HepG2 (cell line): Measurements from ENCODE around the gene ISCU. TPM values are rescaled to one million over a fixed set of nuclear protein-coding genes. Genes with fewer than 3 reads are reported as not detected.

Source experiments
- ATAC-seq: fragments of 200-7000 bp; cut with Tn5 transposase; 3 replicates; pipeline ENCODE4 v1.9.1; 2020; ENCODE audit warnings: mild to moderate bottlenecking, moderate library complexity
- BruUV-seq: library from RNA; stranded (reverse); fragments of 400-500 nt; replicated peaks from 2 replicates; lab custom pipeline; 2021; lab: Mats Ljungman, UMichigan
- CTCF ChIA-PET: fragments of 300-600 bp; formaldehyde crosslinking; extraction: SDS; loops from one replicate; lab custom pipeline; 2021; ENCODE audit warnings: low total read pairs, inconsistent platforms, low intra/inter-chr PET ratio; lab: Yijun Ruan, JAX
- POLR2A ChIA-PET: fragments of 350-600 bp; sonication (Branson Sonifier 250); formaldehyde crosslinking; loops from one replicate; lab custom pipeline; 2020; ENCODE audit warnings: antibody characterized with exemption, inconsistent platforms; lab: Yijun Ruan, JAX
- DNase-seq: peaks from one replicate; pipeline ENCODE4 v3.0.0-alpha.2; 2015; ENCODE audit warnings: low spot score
- FAIRE-seq: peaks from 3 replicates; lab custom pipeline; 2011; peaks lifted over from hg19 to GRCh38; lab: Jason Lieb, UNC
- H2AFZ ChIP-seq: one replicate; pipeline ENCODE4 v1.6.1; 2011; ENCODE audit warnings: low read length, inconsistent platforms
- H3K27ac ChIP-seq: fragments of 300-600 bp; 3 replicates; pipeline ENCODE4 v1.8.0; 2011; ENCODE audit warnings: mixed run types, mild to moderate bottlenecking, mixed read lengths, low read length, inconsistent platforms; ENCODE audit not compliant: insufficient read depth; ENCODE audit errors: extremely low read length
- H3K27me3 ChIP-seq, 2 experiments: fragments of 200-600 bp in 1 of 2; 2 replicates in 1 of 2; 3 replicates in 1 of 2; pipeline versions ENCODE4 v1.6.0 to v1.8.0; 2011; ENCODE audit warnings: low read length in 2 of 2, mild to moderate bottlenecking in 2 of 2, moderate library complexity in 2 of 2, inconsistent platforms in 1 of 2; ENCODE audit not compliant: insufficient read depth in 2 of 2, control insufficient read depth in 1 of 2
- H3K36me3 ChIP-seq, 2 experiments: fragments of 200-600 bp in 1 of 2; replicated peaks in 1 of 2; 2 replicates in 1 of 2; 3 replicates in 1 of 2; pipeline versions ENCODE4 v1.5.1 to v1.8.0; 2011; ENCODE audit warnings: low read length in 2 of 2, inconsistent platforms in 1 of 2; ENCODE audit not compliant: insufficient read depth in 2 of 2, control insufficient read depth in 1 of 2
- H3K4me1 ChIP-seq: 2 replicates; pipeline ENCODE4 v1.5.1; 2012; ENCODE audit warnings: low read length, inconsistent platforms; ENCODE audit not compliant: insufficient read depth
- H3K4me2 ChIP-seq: 2 replicates; pipeline ENCODE4 v1.6.0; 2011; ENCODE audit warnings: low read depth, low read length, inconsistent platforms
- H3K4me3 ChIP-seq, 3 experiments: fragments of 200-600 bp in 1 of 3; sonication (generic), shearing (Covaris generic) in 1 of 3; replicated peaks in 1 of 3; 2 replicates each; pipeline ENCODE4 v1.5.1; 2011 to 2016; ENCODE audit warnings: low read length in 3 of 3, inconsistent platforms in 2 of 3, low read depth in 2 of 3, mild to moderate bottlenecking in 2 of 3, control low read depth in 1 of 3, mixed read lengths in 1 of 3; ENCODE audit not compliant: insufficient read depth in 1 of 3
- H3K79me2 ChIP-seq: one replicate; pipeline ENCODE4 v1.6.1; 2011; ENCODE audit warnings: low read length, inconsistent platforms; ENCODE audit not compliant: insufficient read depth
- H3K9ac ChIP-seq: 2 replicates; pipeline ENCODE4 v1.6.0; 2011; ENCODE audit warnings: mild to moderate bottlenecking, low read depth, low read length, inconsistent platforms; ENCODE audit not compliant: insufficient read depth
- H3K9me3 ChIP-seq: 2 replicates; pipeline ENCODE4 v1.5.1; 2012; ENCODE audit warnings: mild to moderate bottlenecking, low read length
- H4K20me1 ChIP-seq: 2 replicates; pipeline ENCODE4 v1.6.0; 2011; ENCODE audit warnings: inconsistent platforms, mild to moderate bottlenecking, low read length, moderate library complexity; ENCODE audit not compliant: insufficient read depth
- ATF2 ChIP-seq: sonication (generic); formaldehyde crosslinking; IDR thresholded peaks from 2 replicates; pipeline ENCODE4 v1.4.0; 2020; ENCODE audit warnings: missing genetic modification reagents
- BRF2 ChIP-seq: sonication (generic); formaldehyde crosslinking; IDR thresholded peaks from 2 replicates; pipeline ENCODE4 v1.8.1; 2022; ENCODE audit warnings: mild to moderate bottlenecking, missing genetic modification reagents
- CBX1 ChIP-seq: IDR thresholded peaks from one replicate; pipeline ENCODE4 v1.6.1; 2016; ENCODE audit warnings: antibody characterized with exemption, low read depth
- CREB3 ChIP-seq: sonication (generic); formaldehyde crosslinking; IDR thresholded peaks from 2 replicates; pipeline ENCODE4 v1.5.0; 2020; ENCODE audit warnings: missing genetic modification reagents
- KLF16 ChIP-seq, 2 experiments: sonication (generic) in 1 of 2; formaldehyde crosslinking in 1 of 2; IDR thresholded peaks; 2 replicates each; pipeline versions ENCODE4 v1.6.1 to v1.8.0; 2016 to 2023; ENCODE audit warnings: missing genetic modification reagents in 2 of 2, missing compliant biosample characterization in 1 of 2
- PRMT3 ChIP-seq: sonication (generic); formaldehyde crosslinking; IDR thresholded peaks from 2 replicates; pipeline ENCODE4 v1.8.1; 2022; ENCODE audit warnings: low read depth, mild to moderate bottlenecking, moderate library complexity, missing genetic modification reagents, borderline replicate concordance
- SIX4 ChIP-seq: sonication (generic); formaldehyde crosslinking; IDR thresholded peaks from 2 replicates; pipeline ENCODE4 v1.4.0; 2020; ENCODE audit warnings: missing genetic modification reagents
- SMC3 ChIP-seq: IDR thresholded peaks from 2 replicates; pipeline ENCODE4 v1.6.1; 2011; ENCODE audit warnings: low read length, improper control_type of control experiment
- SNAI1 ChIP-seq: sonication (generic); formaldehyde crosslinking; IDR thresholded peaks from 2 replicates; pipeline ENCODE4 v1.5.0; 2020; ENCODE audit warnings: mild to moderate bottlenecking, missing genetic modification reagents, borderline replicate concordance
- TGIF2 ChIP-seq: IDR thresholded peaks from 2 replicates; pipeline ENCODE4 v1.6.1; 2016; ENCODE audit warnings: control low read depth, missing compliant biosample characterization
- ZFP36 ChIP-seq: fragments of 150-350 bp; IDR thresholded peaks from 2 replicates; pipeline ENCODE4 v1.6.1; 2018; ENCODE audit warnings: borderline replicate concordance, low read length, low read depth; ENCODE audit not compliant: partially characterized antibody
- ZFP90 ChIP-seq: sonication (generic); formaldehyde crosslinking; IDR thresholded peaks from 2 replicates; pipeline ENCODE4 v1.8.0; 2022; ENCODE audit warnings: missing genetic modification reagents, mild to moderate bottlenecking, inconsistent platforms, borderline replicate concordance
- ZNF143 ChIP-seq: sonication (generic); formaldehyde crosslinking; IDR thresholded peaks from 2 replicates; pipeline ENCODE4 v1.4.0; 2020; ENCODE audit warnings: missing genetic modification reagents
- WGBS: methylation state at CpG from one replicate; pipeline ENCODE4 v1.1.6; 2017; ENCODE audit warnings: low lambda C conversion rate; 5-methylcytosine and 5-hydroxymethylcytosine counted together
- in situ Hi-C: cut with HindIII; loops from 2 replicates; pipeline ENCODE4 v1.10.0; 2017; ENCODE audit warnings: low pct_unique_long_range_greater_than_20kb; ENCODE audit not compliant: extremely low pct_ligation_motif_present
- intact Hi-C: fragments of 100-400 bp; cut with micrococcal nuclease; formaldehyde crosslinking; loops from one replicate; pipeline ENCODE4 v1.10.0; 2022; ENCODE audit not compliant: unreplicated experiment
- polyA plus RNA-seq, 8 experiments: library from polyadenylated mRNA; depleted of rRNA in 3 of 8; stranded (reverse) in 7 of 8; unstranded in 1 of 8; fragments of >200 nt; fragmentation: Illumina TruSeq in 4 of 8; extraction: Trizol in 4 of 8; gene quantifications; 2 replicates each; pipeline versions ENCODE4 v1.2.1 to v1.2.3, GENCODE V29; 2011 to 2016; ENCODE audit warnings: low read depth in 4 of 8, missing spikeins in 1 of 8, mixed read lengths in 1 of 8; ENCODE audit not compliant: insufficient read depth in 1 of 8
- total RNA-seq, 5 experiments: library from RNA; depleted of rRNA; stranded (reverse); fragments of >200 nt; fragmentation: Illumina TruSeq; extraction: Trizol; gene quantifications; 2 replicates each; pipeline ENCODE4 v1.2.3, GENCODE V29; 2016; ENCODE audit warnings: low read depth in 1 of 5

The ISCU gene
- total and polyA plus RNA-seq, 2 of the 13 experiments (the other 11 are each of a cell fraction or from before 2014, with no cell fraction given): 94.4 to 107 TPM

GRCh38 chr12:108603743-108604142 is 41.3 kb downstream of the ISCU start:
- no peaks in the 10 kb centered on the region for H3K79me2 ChIP-seq
- ATAC-seq: no peak
- no peaks in the 10 kb centered on the region for H4K20me1 ChIP-seq
- 17% methylated on average over 1 of the region's 4 CpGs for WGBS
- in situ Hi-C loops: no loop called here
- H3K4me2 ChIP-seq: no peak overlapping the region
- intact Hi-C loops: no loop called here
- POLR2A ChIA-PET: no interaction called here
- no peaks in the 10 kb centered on the region for H3K9me3 ChIP-seq
- H3K27ac ChIP-seq: no peak overlapping the region
- BruUV-seq: no TSS peak
- no peak overlapping the region for H2AFZ ChIP-seq
- TF ChIP-seq TGIF2 (CRISPR knock-in tag) (no peak), ZFP36 (peak; percentile 18)
- H3K4me1 ChIP-seq: peaks cover 12% of the 10 kb centered on the region
- H3K4me3 ChIP-seq: no peak overlapping the region
- CTCF ChIA-PET: no interaction called here
- no peak for DNase-seq
- FAIRE-seq: no peak
- H3K27me3 ChIP-seq: peaks cover 5 to 8% of the 10 kb centered on the region in 2 experiments; a peak in 2 of 5 replicates
- no peak overlapping the region for H3K9ac ChIP-seq
- H3K36me3 ChIP-seq: no peaks in the 10 kb centered on the region

- no peak for DNase-seq
- 18% methylated on average over 13 of the region's 14 CpGs for WGBS
- no peak for FAIRE-seq
- Histone ChIP-seq H3K79me2 (no peaks in the 10 kb centered on the region), H3K9ac (no peak overlapping the region), H3K4me3 (no peak overlapping the region), H3K27me3 (peaks cover 3 to 9% of the 10 kb centered on the region in 2 experiments; a peak in 1 of 5 replicates), H3K4me2 (no peak overlapping the region), H2AFZ (no peak overlapping the region), H3K4me1 (peaks cover 12% of the 10 kb centered on the region), H3K27ac (no peak overlapping the region), H3K36me3 (no peaks in the 10 kb centered on the region), H3K9me3 (no peaks in the 10 kb centered on the region), H4K20me1 (no peaks in the 10 kb centered on the region)
- intact Hi-C loops (no loop called here), in situ Hi-C loops (no loop called here)
- ChIA-PET POLR2A (no interaction called here), CTCF (no interaction called here)
- no TSS peak for BruUV-seq
- ATAC-seq: no peak
- TF ChIP-seq CBX1 (no peak), KLF16 (CRISPR knock-in tag; IDR thresholded peaks at IDR 0.05) (no peak), SNAI1 (CRISPR knock-in tag) (no peak), BRF2 (CRISPR knock-in tag) (no peak), SMC3 (no peak), ZFP90 (CRISPR knock-in tag) (no peak), ZNF143 (CRISPR knock-in tag) (no peak), CREB3 (CRISPR knock-in tag) (no peak), ATF2 (no peak), PRMT3 (CRISPR knock-in tag) (no peak), SIX4 (CRISPR knock-in tag) (no peak)
Observed at GRCh38 chr12:108604208-108604941, 42.0 kb downstream of the ISCU start.
